Omental fat pad (tissue), 4 donors: ENCODE data around the gene MAPRE2. TPM values are rescaled to one million over a fixed set of nuclear protein-coding genes. Genes with fewer than 3 reads are reported as not detected.

Experiments
- ATAC-seq: fragments of 150-250 bp; one replicate; pipeline ENCODE4 v1.9.1; 2016; ENCODE audit warnings: mild to moderate bottlenecking, moderate library complexity; ENCODE audit not compliant: low FRiP score
- DNase-seq: peaks from one replicate; pipeline ENCODE4 v3.0.0-alpha.2; 2019; ENCODE audit warnings: low spot score
- CTCF ChIP-seq, 3 donors: fragments of 450-650 bp; IDR thresholded peaks; one replicate each; pipeline ENCODE4 v1.5.1; 2016 to 2017; ENCODE audit warnings: antibody characterized with exemption in 3 of 3, mild to moderate bottlenecking in 3 of 3, moderate library complexity in 2 of 3
- total RNA-seq, 4 donors: library from RNA; depleted of rRNA; stranded (reverse); fragments of >200 nt; gene quantifications; one replicate each; pipeline ENCODE4 v1.1.0, GENCODE V29; 2016

The MAPRE2 gene
- total RNA-seq, 4 donors from 2014 or later: 19.7 to 35.6 (median 24.8) TPM

GRCh38 chr18:35002120-35002519 lies 39.1 kb upstream of the MAPRE2 start:
- no peak for TF ChIP-seq CTCF (IDR thresholded peaks at IDR 0.05)
- ATAC-seq: no peak
- no peak for DNase-seq

GRCh38 chr18:35005963-35006577 lies 35.1 kb upstream of the MAPRE2 start:
- no peak for DNase-seq
- ATAC-seq: no peak
- no peak for TF ChIP-seq CTCF (IDR thresholded peaks at IDR 0.05)

GRCh38 chr18:35010156-35010555 lies 31.1 kb upstream of the MAPRE2 start:
- DNase-seq (no peak), ATAC-seq (no peak)
- no peak for TF ChIP-seq CTCF (IDR thresholded peaks at IDR 0.05)

GRCh38 chr18:35010993-35011392 lies 30.2 kb upstream of the MAPRE2 start:
- TF ChIP-seq CTCF (IDR thresholded peaks at IDR 0.05): no peak
- DNase-seq: no peak
- peak; percentile 66 for ATAC-seq

GRCh38 chr18:35019933-35020332 lies 21.3 kb upstream of the MAPRE2 start:
- no peak for ATAC-seq
- no peak for TF ChIP-seq CTCF (IDR thresholded peaks at IDR 0.05)
- DNase-seq: no peak

GRCh38 chr18:35022426-35023001 lies 18.7 kb upstream of the MAPRE2 start:
- no peak for TF ChIP-seq CTCF (IDR thresholded peaks at IDR 0.05)
- no peak for ATAC-seq
- DNase-seq: no peak

- DNase-seq (no peak), ATAC-seq (no peak)
- no peak for TF ChIP-seq CTCF (IDR thresholded peaks at IDR 0.05)
These were observed 17.0 kb upstream of the MAPRE2 start for GRCh38 chr18:35024196-35024595.
